HCT116 (cell line): Measurements from ENCODE around the gene CNNM3. TPM values are rescaled to one million over a fixed set of nuclear protein-coding genes. Genes with fewer than 3 reads are reported as not detected.

Source experiments
- ATAC-seq: fragments of 200-7000 bp; cut with Tn5 transposase; 2 replicates; pipeline ENCODE4 v1.9.1; 2020; ENCODE audit warnings: mild to moderate bottlenecking, moderate library complexity
- BruUV-seq: library from RNA; stranded (reverse); fragments of 400-500 nt; replicated peaks from 2 replicates; lab custom pipeline; 2021; lab: Mats Ljungman, UMichigan
- CTCF ChIA-PET: fragments of 300-600 bp; sonication (Branson Sonifier 250); formaldehyde crosslinking; loops from one replicate; lab custom pipeline; 2021; ENCODE audit warnings: antibody characterized with exemption; lab: Charles Lee
- POLR2A ChIA-PET: fragments of 300-600, 350-600 bp; sonication (Branson Sonifier 250); formaldehyde crosslinking; loops from one replicate; lab custom pipeline; 2021; ENCODE audit warnings: antibody characterized with exemption; lab: Charles Lee
- RAD21 ChIA-PET, 2 experiments: fragments of 300-600 bp; sonication (Branson Sonifier 250); formaldehyde crosslinking; loops; one replicate each; lab custom pipeline; 2023; ENCODE audit warnings: low total read pairs in 2 of 2; ENCODE audit not compliant: uncharacterized antibody in 2 of 2, unreplicated experiment in 2 of 2, low non-redundant PET in 1 of 2; lab: Charles Lee
- DNase-seq: peaks from one replicate; pipeline ENCODE4 v3.0.0-alpha.2; 2010; ENCODE audit warnings: low read depth, low spot score
- H2AFZ ChIP-seq: fragments of 200-600 bp; shearing (Covaris generic), sonication (generic); 2 replicates; pipeline ENCODE4 v1.6.1; 2017; ENCODE audit warnings: low read depth, mixed run types, mixed read lengths, antibody characterized with exemption, low read length; ENCODE audit not compliant: poor library complexity, severe bottlenecking
- H3K27ac ChIP-seq: 2 replicates; pipeline ENCODE4 v1.5.1; 2012; ENCODE audit warnings: low read depth, low read length
- H3K27me3 ChIP-seq: fragments of 200-600 bp; sonication (generic); 2 replicates; pipeline ENCODE4 v1.6.1; 2016; ENCODE audit warnings: mixed run types, low read length, mixed read lengths; ENCODE audit not compliant: insufficient read depth
- H3K36me3 ChIP-seq, 2 experiments: fragments of 200-500 bp in 1 of 2; fragments of 200-600 bp in 1 of 2; sonication (Bioruptor generic) in 1 of 2; sonication (generic) in 1 of 2; 2 replicates each; pipeline versions ENCODE4 v1.5.1 to v1.6.1; 2014 to 2016; ENCODE audit warnings: low read length in 2 of 2, inconsistent platforms in 1 of 2, mixed read lengths in 1 of 2, mixed run types in 1 of 2; ENCODE audit not compliant: insufficient read depth in 2 of 2, control insufficient read depth in 1 of 2
- H3K4me1 ChIP-seq, 2 experiments: fragments of 200-600 bp in 1 of 2; sonication (generic) in 1 of 2; 2 replicates each; pipeline versions ENCODE4 v1.5.1 to v1.6.1; 2012 to 2017; ENCODE audit warnings: low read length in 2 of 2, inconsistent platforms in 1 of 2, mild to moderate bottlenecking in 1 of 2, mixed read lengths in 1 of 2, mixed run types in 1 of 2, moderate library complexity in 1 of 2; ENCODE audit not compliant: insufficient read depth in 2 of 2, control insufficient read depth in 1 of 2
- H3K4me2 ChIP-seq: fragments of 200-600 bp; sonication (generic); 2 replicates; pipeline ENCODE4 v1.6.1; 2017; ENCODE audit warnings: mixed run types, low read length, mixed read lengths
- H3K4me3 ChIP-seq, 2 experiments: fragments of 200-600 bp in 1 of 2; sonication (generic) in 1 of 2; replicated peaks in 1 of 2; 2 replicates each; pipeline ENCODE4 v1.5.1; 2011 to 2016; ENCODE audit warnings: low read length in 2 of 2, control low read depth in 1 of 2, low read depth in 1 of 2, mild to moderate bottlenecking in 1 of 2, mixed read lengths in 1 of 2, mixed run types in 1 of 2
- H3K79me2 ChIP-seq: fragments of 200-600 bp; sonication (generic); 2 replicates; pipeline ENCODE4 v1.6.1; 2017; ENCODE audit warnings: mild to moderate bottlenecking, mixed run types, low read length, moderate library complexity, mixed read lengths; ENCODE audit not compliant: insufficient read depth
- H3K9ac ChIP-seq: fragments of 200-600 bp; sonication (generic); 2 replicates; pipeline ENCODE4 v1.6.1; 2016; ENCODE audit warnings: low read length, mixed read lengths
- H3K9me2 ChIP-seq: fragments of 200-600 bp; sonication (generic), shearing (Covaris generic); 2 replicates; pipeline ENCODE4 v1.6.1; 2017; ENCODE audit warnings: mixed run types, mild to moderate bottlenecking, moderate library complexity; ENCODE audit not compliant: insufficient read depth
- H3K9me3 ChIP-seq, 2 experiments: fragments of 200-500 bp in 1 of 2; fragments of 200-600 bp in 1 of 2; sonication (Bioruptor generic) in 1 of 2; sonication (generic) in 1 of 2; 2 replicates each; pipeline ENCODE4 v1.6.1; 2014 to 2017; ENCODE audit warnings: low read length in 2 of 2, mixed read lengths in 2 of 2, inconsistent platforms in 1 of 2, low read depth in 1 of 2, mild to moderate bottlenecking in 1 of 2, mixed run types in 1 of 2, moderate library complexity in 1 of 2; ENCODE audit not compliant: control insufficient read depth in 1 of 2, insufficient read depth in 1 of 2
- H4K20me1 ChIP-seq: fragments of 200-600 bp; sonication (generic), shearing (Covaris generic); 2 replicates; pipeline ENCODE4 v1.6.1; 2017; ENCODE audit warnings: mixed run types, mild to moderate bottlenecking, moderate library complexity; ENCODE audit not compliant: insufficient read depth
- CBX3 ChIP-seq: IDR thresholded peaks from 2 replicates; pipeline ENCODE4 v1.6.1; 2012; ENCODE audit warnings: low read depth
- EGR1 ChIP-seq: IDR thresholded peaks from 2 replicates; pipeline ENCODE4 v1.6.1; 2012; ENCODE audit warnings: low read depth
- ELF1 ChIP-seq: IDR thresholded peaks from 2 replicates; pipeline ENCODE4 v1.6.1; 2012; ENCODE audit warnings: low read depth, borderline replicate concordance
- EZH2phosphoT487 ChIP-seq: fragments of 200-600 bp; IDR thresholded peaks from 2 replicates; pipeline ENCODE4 v1.6.1; 2018; ENCODE audit warnings: antibody characterized with exemption, borderline replicate concordance
- JUND ChIP-seq: IDR thresholded peaks from 2 replicates; pipeline ENCODE4 v1.6.1; 2012
- SIN3A ChIP-seq: IDR thresholded peaks from 2 replicates; pipeline ENCODE4 v1.6.1; 2012; ENCODE audit warnings: low read depth
- TCF7L2 ChIP-seq: IDR thresholded peaks from 2 replicates; pipeline ENCODE4 v1.7.0; 2011; ENCODE audit warnings: borderline replicate concordance, inconsistent platforms; ENCODE audit not compliant: insufficient read depth, insufficient read length; ENCODE audit errors: extremely low read depth
- YY1 ChIP-seq: IDR thresholded peaks from 2 replicates; pipeline ENCODE4 v1.6.1; 2011; ENCODE audit warnings: low read length, low read depth, moderate library complexity, mild to moderate bottlenecking; ENCODE audit not compliant: insufficient replicate concordance; ENCODE audit errors: extremely low read depth
- ZFX ChIP-seq: fragments of 450-650 bp; IDR thresholded peaks from 2 replicates; pipeline ENCODE4 v1.6.1; 2017
- intact Hi-C: fragments of 100-400 bp; cut with micrococcal nuclease; formaldehyde crosslinking; loops from 2 replicates; pipeline ENCODE4 v1.10.0; 2022
- total RNA-seq: library from RNA; stranded (reverse); gene quantifications from one replicate; pipeline ENCODE4 v1.2.1, GENCODE V29; 2021; ENCODE audit not compliant: unreplicated experiment
- TF ChIP-seq, protein P1 (sequence below), 3 experiments: fragments of 200-600 bp in 1 of 3; sonication (generic) in 1 of 3; IDR thresholded peaks in 2 of 3; conservative IDR thresholded peaks in 1 of 3; 2 replicates each; pipeline ENCODE4 v1.5.1; 2012 to 2017; ENCODE audit warnings: low read depth in 2 of 3, low read length in 2 of 3, antibody characterized with exemption in 1 of 3, borderline replicate concordance in 1 of 3, control low read depth in 1 of 3, mild to moderate bottlenecking in 1 of 3, mixed read lengths in 1 of 3, mixed run types in 1 of 3, moderate library complexity in 1 of 3; ENCODE audit not compliant: insufficient read depth in 1 of 3

The CNNM3 gene
- total RNA-seq, 1 experiment from 2014 or later, result 31.1 TPM

DNA sequence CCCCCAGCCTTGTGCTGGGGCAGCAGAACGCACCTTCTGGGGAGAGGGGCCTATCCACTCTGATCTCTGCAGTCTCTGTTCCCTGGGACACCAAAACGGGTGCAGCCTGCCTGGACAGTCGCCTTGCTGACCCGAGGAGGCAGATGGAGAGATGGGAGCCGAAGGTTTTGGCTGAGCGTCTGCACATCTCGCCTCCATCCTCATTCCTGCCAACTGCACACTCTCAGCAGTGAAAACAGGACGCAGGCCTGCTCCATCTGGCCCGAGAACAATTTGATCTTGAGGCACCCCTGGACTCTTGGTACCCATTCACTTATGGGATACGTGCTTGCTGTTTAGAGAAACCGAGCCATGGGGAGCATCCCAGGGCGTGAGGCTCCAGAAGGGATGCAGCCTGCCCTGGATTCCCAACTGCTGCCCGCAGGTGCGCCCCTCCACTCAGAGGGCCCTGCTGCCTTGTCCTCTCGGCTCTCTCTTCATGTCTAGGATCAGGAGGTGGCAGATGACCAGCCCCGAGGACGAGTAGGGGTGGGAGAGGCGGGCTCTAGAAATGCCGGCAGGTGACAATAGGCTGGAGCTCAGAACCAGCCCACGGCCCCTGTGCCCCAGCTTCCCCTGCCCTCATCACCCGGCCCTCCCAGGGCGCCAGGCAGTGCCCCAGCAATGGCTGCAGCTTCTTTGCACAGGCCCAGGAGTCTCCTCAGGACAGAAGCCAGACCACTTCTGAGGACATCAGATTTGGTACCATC is 62.9 kb downstream of the CNNM3 start:
- intact Hi-C loops, result no loop called here
- no peaks in the 10 kb centered on the region for H3K79me2 ChIP-seq
- no peak overlapping the region for H3K9ac ChIP-seq
- H3K4me2 ChIP-seq, result no peak overlapping the region
- no peaks in the 10 kb centered on the region for H4K20me1 ChIP-seq
- H3K27me3 ChIP-seq, result no peaks in the 10 kb centered on the region
- RAD21 ChIA-PET, result no interaction called here
- no peak overlapping the region for H3K4me3 ChIP-seq
- no peaks in the 10 kb centered on the region for H3K9me2 ChIP-seq
- no TSS peak for BruUV-seq
- no peaks in the 10 kb centered on the region for H3K36me3 ChIP-seq
- CTCF ChIA-PET, result no interaction called here
- no peak for ATAC-seq
- peaks cover 5 to 21% of the 10 kb centered on the region in 2 experiments; a peak in 3 of 4 replicates for H3K4me1 ChIP-seq
- DNase-seq, result no peak
- POLR2A ChIA-PET, result no interaction called here
- H3K27ac ChIP-seq, result no peak overlapping the region
- H2AFZ ChIP-seq, result no peak overlapping the region
- H3K9me3 ChIP-seq, result no peaks in the 10 kb centered on the region
- TF ChIP-seq ELF1, result no peak
- TF ChIP-seq TCF7L2, result no peak
- no peak for TF ChIP-seq JUND
- TF ChIP-seq SIN3A, result no peak
- TF ChIP-seq ZFX, result no peak
- TF ChIP-seq, protein P1, sequence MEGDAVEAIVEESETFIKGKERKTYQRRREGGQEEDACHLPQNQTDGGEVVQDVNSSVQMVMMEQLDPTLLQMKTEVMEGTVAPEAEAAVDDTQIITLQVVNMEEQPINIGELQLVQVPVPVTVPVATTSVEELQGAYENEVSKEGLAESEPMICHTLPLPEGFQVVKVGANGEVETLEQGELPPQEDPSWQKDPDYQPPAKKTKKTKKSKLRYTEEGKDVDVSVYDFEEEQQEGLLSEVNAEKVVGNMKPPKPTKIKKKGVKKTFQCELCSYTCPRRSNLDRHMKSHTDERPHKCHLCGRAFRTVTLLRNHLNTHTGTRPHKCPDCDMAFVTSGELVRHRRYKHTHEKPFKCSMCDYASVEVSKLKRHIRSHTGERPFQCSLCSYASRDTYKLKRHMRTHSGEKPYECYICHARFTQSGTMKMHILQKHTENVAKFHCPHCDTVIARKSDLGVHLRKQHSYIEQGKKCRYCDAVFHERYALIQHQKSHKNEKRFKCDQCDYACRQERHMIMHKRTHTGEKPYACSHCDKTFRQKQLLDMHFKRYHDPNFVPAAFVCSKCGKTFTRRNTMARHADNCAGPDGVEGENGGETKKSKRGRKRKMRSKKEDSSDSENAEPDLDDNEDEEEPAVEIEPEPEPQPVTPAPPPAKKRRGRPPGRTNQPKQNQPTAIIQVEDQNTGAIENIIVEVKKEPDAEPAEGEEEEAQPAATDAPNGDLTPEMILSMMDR (IDR thresholded peaks at IDR 0.05 in 2 of 3, conservative IDR thresholded peaks at IDR 0.05 in 1 of 3; ENCODE audit: borderline replicate concordance in 1 of 3, insufficient read depth in 1 of 3, low read depth in 2 of 3, low read length in 2 of 3), result no peak
- no peak for TF ChIP-seq EZH2phosphoT487
- TF ChIP-seq CBX3, result no peak
- TF ChIP-seq YY1, result no peak
- TF ChIP-seq EGR1, result no peak
